Stimulated activated CD4-positive, alpha-beta T cell treated with anti-CD3 and anti-CD28 coated beads, Interleukin-4, amount 100 ng/mL, for 24 hours (primary cell): ENCODE measurements around the gene ZNF330.

Source experiments
- DNase-seq: peaks from one replicate; pipeline ENCODE4 v3.0.0-alpha.2; 2020

Gene ZNF330

GRCh38 chr4:141238186-141238585, 17.5 kb downstream of the ZNF330 start:
- no peak for DNase-seq

- no peak for DNase-seq
Measured at GRCh38 chr4:141240259-141240658, 19.6 kb downstream of the ZNF330 start.

- DNase-seq = no peak
Measured at GRCh38 chr4:141240671-141241070, 20.0 kb downstream of the ZNF330 start.

GRCh38 chr4:141241986-141242385, 21.3 kb downstream of the ZNF330 start:
- no peak for DNase-seq

GRCh38 chr4:141244419-141244818, 23.7 kb downstream of the ZNF330 start:
- no peak for DNase-seq

GRCh38 chr4:141246243-141246642, 25.5 kb downstream of the ZNF330 start:
- no peak for DNase-seq

- no peak for DNase-seq
Measured at GRCh38 chr4:141246683-141247429, 26.2 kb downstream of the ZNF330 start.

GRCh38 chr4:141247430-141247780, 26.7 kb downstream of the ZNF330 start:
- no peak for DNase-seq

- DNase-seq = no peak
Measured at GRCh38 chr4:141248029-141248428, 27.3 kb downstream of the ZNF330 start.

- no peak for DNase-seq
Measured at GRCh38 chr4:141248486-141248885, 27.8 kb downstream of the ZNF330 start.

- DNase-seq = no peak
Measured at GRCh38 chr4:141254326-141254725, 33.6 kb downstream of the ZNF330 start.

- DNase-seq = no peak
Measured at GRCh38 chr4:141255016-141255415, 34.3 kb downstream of the ZNF330 start.

GRCh38 chr4:141258558-141258957, 37.9 kb downstream of the ZNF330 start:
- no peak for DNase-seq

GRCh38 chr4:141275834-141276233, 55.1 kb downstream of the ZNF330 start:
- DNase-seq = no peak

GRCh38 chr4:141283152-141283551, 62.5 kb downstream of the ZNF330 start:
- DNase-seq = no peak

GRCh38 chr4:141283563-141283962, 62.9 kb downstream of the ZNF330 start:
- no peak for DNase-seq
